ENCODE results near the gene LCA5L.

GRCh38 chr21:39444421-39445180 lies 977 bp downstream of the LCA5L start:
- TF ChIP-seq EP300 (IDR thresholded peaks at IDR 0.05) (no peak), POLR2AphosphoS5 (IDR thresholded peaks at IDR 0.05) (no peak), POLR2A (IDR thresholded peaks at IDR 0.05) (no peak)
